ENCODE results near the gene VPS13D. TPM values are rescaled to one million over a fixed set of nuclear protein-coding genes. Genes with fewer than 3 reads are reported as not detected.
"Not testable (repeated sequence)": the region's sequence is repeated elsewhere in the genome, so short reads cannot be mapped to it uniquely, and the experiment has no call there.

Gene VPS13D
- total RNA-seq, 2 donors from 2014 or later, result 54.3 to 56.0 TPM

DNA sequence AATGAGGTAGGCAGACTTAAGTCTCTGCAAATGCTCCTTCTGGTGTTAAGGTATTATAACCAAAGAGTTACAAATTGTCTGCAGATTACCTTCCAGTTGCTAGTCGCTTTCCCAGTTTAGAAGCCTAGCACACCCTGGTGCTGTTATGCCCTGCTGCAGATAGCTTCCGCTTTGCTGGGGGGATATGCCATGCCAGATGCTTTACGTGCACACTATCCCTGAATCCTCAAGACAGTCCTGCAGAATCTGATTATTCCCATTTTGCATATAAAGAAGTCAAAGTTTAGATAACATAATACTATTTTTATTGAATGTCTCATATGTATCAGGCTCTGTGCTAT is 221.7 kb downstream of the VPS13D start:
- Histone ChIP-seq H3K4me1 (peaks cover 4% of the 10 kb centered on the region), H3K9ac (ENCODE audit: low read depth in 2 of 2, low read length in 2 of 2) (no peak overlapping the region), H3K9me3 (no peaks in the 10 kb centered on the region), H3K4me3 (no peak overlapping the region), H3K36me3 (no peaks in the 10 kb centered on the region), H3K27ac (no peak overlapping the region), H3K27me3 (no peaks in the 10 kb centered on the region)
- no peak for DNase-seq
- TF ChIP-seq, protein P1, sequence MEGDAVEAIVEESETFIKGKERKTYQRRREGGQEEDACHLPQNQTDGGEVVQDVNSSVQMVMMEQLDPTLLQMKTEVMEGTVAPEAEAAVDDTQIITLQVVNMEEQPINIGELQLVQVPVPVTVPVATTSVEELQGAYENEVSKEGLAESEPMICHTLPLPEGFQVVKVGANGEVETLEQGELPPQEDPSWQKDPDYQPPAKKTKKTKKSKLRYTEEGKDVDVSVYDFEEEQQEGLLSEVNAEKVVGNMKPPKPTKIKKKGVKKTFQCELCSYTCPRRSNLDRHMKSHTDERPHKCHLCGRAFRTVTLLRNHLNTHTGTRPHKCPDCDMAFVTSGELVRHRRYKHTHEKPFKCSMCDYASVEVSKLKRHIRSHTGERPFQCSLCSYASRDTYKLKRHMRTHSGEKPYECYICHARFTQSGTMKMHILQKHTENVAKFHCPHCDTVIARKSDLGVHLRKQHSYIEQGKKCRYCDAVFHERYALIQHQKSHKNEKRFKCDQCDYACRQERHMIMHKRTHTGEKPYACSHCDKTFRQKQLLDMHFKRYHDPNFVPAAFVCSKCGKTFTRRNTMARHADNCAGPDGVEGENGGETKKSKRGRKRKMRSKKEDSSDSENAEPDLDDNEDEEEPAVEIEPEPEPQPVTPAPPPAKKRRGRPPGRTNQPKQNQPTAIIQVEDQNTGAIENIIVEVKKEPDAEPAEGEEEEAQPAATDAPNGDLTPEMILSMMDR (IDR thresholded peaks at IDR 0.05), result no peak
- intact Hi-C loops (cut with DNase I), result no loop called here

DNA sequence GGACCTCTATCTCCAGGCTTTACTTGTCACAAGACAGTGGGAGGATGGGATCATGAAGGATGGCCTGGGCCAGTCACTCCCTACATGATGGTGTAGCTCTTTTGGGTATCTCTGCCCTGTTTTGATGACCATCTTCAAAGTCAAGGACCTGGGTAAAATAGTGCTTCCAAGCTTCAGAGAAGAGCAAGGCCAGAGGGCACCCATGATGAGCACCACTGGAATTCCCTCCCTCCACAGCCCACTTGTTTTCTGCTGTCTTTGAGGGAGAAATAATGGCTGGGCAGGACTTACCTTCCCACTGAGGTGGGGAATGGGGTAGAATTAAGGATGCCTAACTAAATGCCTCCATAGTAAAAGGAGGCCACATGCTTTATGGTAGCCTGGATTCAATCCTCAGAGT is 222.4 kb downstream of the VPS13D start:
- TF ChIP-seq, protein P1 (IDR thresholded peaks at IDR 0.05), result no peak
- no peak overlapping the region for H3K9ac ChIP-seq (ENCODE audit: low read depth in 2 of 2, low read length in 2 of 2)
- H3K4me3 ChIP-seq, result no peak overlapping the region
- no peaks in the 10 kb centered on the region for H3K36me3 ChIP-seq
- peaks cover 4% of the 10 kb centered on the region for H3K4me1 ChIP-seq
- H3K9me3 ChIP-seq, result no peaks in the 10 kb centered on the region
- no peak for DNase-seq
- H3K27me3 ChIP-seq, result no peaks in the 10 kb centered on the region
- H3K27ac ChIP-seq, result no peak overlapping the region
- intact Hi-C loops (cut with DNase I), result no loop called here

DNA sequence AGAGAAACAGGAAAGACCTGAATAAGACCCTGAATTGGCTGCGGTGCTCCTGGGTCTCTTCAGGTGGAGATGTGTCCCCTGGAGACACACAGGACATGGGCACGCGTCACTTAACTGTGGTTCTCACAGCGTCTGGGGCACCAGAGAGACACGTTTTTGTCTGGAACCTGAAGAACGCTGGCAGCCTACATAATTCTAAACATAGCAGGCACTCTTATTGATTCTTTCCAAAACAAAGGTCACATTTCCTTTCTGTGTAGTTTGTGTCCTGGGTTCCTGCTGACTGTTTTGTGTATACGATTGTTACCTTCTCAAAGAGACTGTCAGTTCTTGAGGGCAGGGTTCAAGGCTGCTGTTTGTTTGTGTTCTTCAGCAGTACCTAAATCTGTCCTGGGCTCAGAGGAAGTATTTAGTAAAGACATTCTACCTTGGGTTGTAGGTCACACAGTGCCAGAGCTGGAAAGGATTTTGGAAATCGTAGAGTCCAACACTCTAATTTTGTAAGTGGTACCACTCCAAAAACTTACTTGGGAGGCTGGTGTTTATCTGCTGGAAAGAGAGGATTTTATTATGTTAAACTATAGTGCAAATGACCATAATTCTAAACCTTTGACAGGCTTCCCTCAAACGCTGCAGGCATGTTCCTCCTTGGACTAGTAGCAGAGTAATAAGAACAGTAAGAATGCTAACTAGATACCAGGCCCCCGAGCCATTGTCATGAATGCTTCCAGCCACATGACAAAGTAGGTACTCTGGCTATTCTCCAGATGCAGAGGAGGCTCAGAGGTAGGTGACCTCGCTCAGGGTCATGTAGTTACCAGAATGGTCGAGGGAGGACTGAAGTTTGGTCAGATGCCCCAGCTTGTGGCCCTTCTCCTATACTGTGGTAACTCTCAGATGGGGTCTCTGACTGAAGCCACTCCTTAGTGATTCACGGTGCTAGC is 223.8 kb downstream of the VPS13D start:
- Histone ChIP-seq H3K9me3 (no peaks in the 10 kb centered on the region), H3K36me3 (no peaks in the 10 kb centered on the region), H3K27ac (peak overlapping the region; percentile 13), H3K27me3 (no peaks in the 10 kb centered on the region), H3K9ac (ENCODE audit: low read depth in 2 of 2, low read length in 2 of 2) (no peak overlapping the region), H3K4me3 (no peak overlapping the region), H3K4me1 (peaks cover 4% of the 10 kb centered on the region)
- intact Hi-C loops (cut with DNase I), result no loop called here
- no peak for DNase-seq
- TF ChIP-seq, protein P1 (IDR thresholded peaks at IDR 0.05), result no peak

DNA sequence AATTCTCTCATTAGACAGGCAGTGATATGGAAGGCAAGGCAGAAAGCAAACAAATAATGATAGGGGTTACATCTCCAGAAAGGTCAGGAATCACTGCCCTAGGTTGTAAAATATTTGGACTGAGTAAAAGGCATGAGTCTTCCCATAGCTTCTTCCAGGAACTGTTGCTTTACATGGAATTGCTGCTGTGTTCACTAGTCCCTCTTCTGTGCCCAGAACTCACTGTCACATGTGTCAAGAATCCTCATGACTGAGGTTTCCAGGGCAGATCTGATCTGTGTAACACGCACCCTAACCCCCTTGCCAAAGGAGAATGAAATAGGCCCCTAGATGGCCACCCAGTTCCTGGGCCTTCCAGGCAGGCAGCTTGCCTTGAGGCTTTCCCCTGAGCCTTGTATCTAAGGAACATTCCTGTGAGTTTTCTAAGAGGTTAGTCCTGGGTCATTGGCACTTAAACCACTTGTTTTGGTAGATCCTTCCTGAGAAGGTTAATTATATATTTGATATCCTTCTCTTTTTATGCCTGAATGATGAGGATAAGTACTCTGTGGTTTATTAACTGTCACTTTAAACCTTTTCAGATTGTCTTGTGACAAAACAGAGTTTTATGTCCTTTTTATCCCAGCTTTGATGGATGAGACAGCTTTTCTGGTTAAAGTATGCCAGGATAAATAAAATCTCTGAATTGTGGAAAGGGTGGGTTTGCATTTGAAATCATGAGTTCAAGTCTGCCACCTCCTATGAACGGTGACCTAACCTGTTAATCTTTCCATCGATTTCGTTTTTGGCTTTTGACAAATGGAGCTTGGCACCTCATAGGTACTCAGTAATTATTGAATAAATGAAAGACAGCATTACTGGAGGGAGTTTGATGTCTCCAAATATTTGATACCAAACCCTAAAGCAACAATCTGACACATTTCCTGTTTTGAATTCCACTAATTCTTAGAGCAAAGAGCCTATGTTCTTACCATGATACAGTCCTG is 224.9 kb downstream of the VPS13D start:
- Histone ChIP-seq H3K4me3 (no peak overlapping the region), H3K27ac (no peak overlapping the region), H3K4me1 (no peaks in the 10 kb centered on the region), H3K27me3 (no peaks in the 10 kb centered on the region), H3K9ac (ENCODE audit: low read depth in 2 of 2, low read length in 2 of 2) (no peak overlapping the region), H3K36me3 (no peaks in the 10 kb centered on the region), H3K9me3 (no peaks in the 10 kb centered on the region)
- no peak for DNase-seq
- TF ChIP-seq, protein P1 (IDR thresholded peaks at IDR 0.05), result no peak
- intact Hi-C loops (cut with DNase I), result no loop called here

DNA sequence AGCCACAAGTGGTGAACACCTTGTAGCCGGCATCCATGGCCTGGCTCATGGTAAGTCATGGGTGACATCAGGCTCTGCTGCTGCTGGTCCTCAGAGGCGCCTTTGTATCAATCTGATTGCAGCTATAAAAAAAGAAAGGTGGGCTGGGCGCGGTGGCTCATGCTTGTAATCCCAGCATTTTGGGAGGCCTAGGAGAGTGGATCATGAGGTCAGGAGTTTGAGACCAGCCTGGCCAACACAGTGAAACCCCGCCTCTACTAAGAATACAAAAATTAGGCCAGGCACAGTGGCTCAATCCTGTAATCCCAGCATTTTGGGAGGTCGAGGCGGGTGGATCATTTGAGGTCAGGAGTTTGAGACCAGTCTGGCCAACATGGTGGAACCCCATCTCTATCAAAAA is 226.3 kb downstream of the VPS13D start:
- H3K27ac ChIP-seq; H3K4me1 ChIP-seq; H3K27me3 ChIP-seq; H3K9me3 ChIP-seq; H3K4me3 ChIP-seq; H3K36me3 ChIP-seq; DNase-seq; intact Hi-C loops (cut with DNase I); H3K9ac ChIP-seq (ENCODE audit: low read depth in 2 of 2, low read length in 2 of 2): not testable (repeated sequence)

Measured in colonic mucosa (tissue), 4 donors.